Measurements from ENCODE around the gene PPP1R14D. TPM values are rescaled to one million over a fixed set of nuclear protein-coding genes. Genes with fewer than 3 reads are reported as not detected.

Gene PPP1R14D
- total RNA-seq, 1 experiment from 2014 or later, result 0.64 TPM

- no peak for ATAC-seq
- TF ChIP-seq CTCF (IDR thresholded peaks at IDR 0.05), result no peak
- TF ChIP-seq REST (IDR thresholded peaks at IDR 0.05; ENCODE audit: insufficient read depth in 1 of 2, low read depth in 2 of 2, low read length in 1 of 2), result no peak
- no peak for TF ChIP-seq SIN3A (IDR thresholded peaks at IDR 0.05; ENCODE audit: borderline replicate concordance, insufficient read depth, low read depth, low read length)
- TF ChIP-seq POLR2AphosphoS5 (IDR thresholded peaks at IDR 0.05; ENCODE audit: low read depth, low read length), result no peak
- TF ChIP-seq TCF7L2 (IDR thresholded peaks at IDR 0.05; ENCODE audit: low read depth, low read length), result no peak
- no peaks in the 10 kb centered on the region for H3K27me3 ChIP-seq (ENCODE audit: control insufficient read depth, insufficient read depth, low read length)
- no peak for DNase-seq (ENCODE audit: low read depth, low spot score)
- ChIA-PET CTCF (interaction anchor here (1.0 kb wide), 1 partner anchor 38 kb away, joined by 4 read pairs; no protein-coding TSS in a partner anchor), POLR2A (no interaction called here)
- H3K4me1 ChIP-seq (ENCODE audit: control insufficient read depth, insufficient read depth, low read length), result peaks cover 9% of the 10 kb centered on the region; the same call in 1 of the 2 replicates
- in situ Hi-C loops (cut with HindIII; ENCODE audit: low pct_unique_long_range_greater_than_20kb, low sequenced_read_pairs), result no loop called here
- no TSS peak for BruUV-seq (replicated peaks)
- H3K4me3 ChIP-seq (ENCODE audit: low read depth in 2 of 2, low read length in 2 of 2), result no peak overlapping the region
- no peaks in the 10 kb centered on the region for H3K9me3 ChIP-seq (ENCODE audit: control insufficient read depth, insufficient read depth, low read depth, low read length)
- no peaks in the 10 kb centered on the region for H3K36me3 ChIP-seq (ENCODE audit: control insufficient read depth, insufficient read depth, low read length)
- intact Hi-C loops (cut with micrococcal nuclease; ENCODE audit: unreplicated experiment), result no loop called here
- no peak overlapping the region for H3K27ac ChIP-seq (ENCODE audit: low read length)
Observed at GRCh38 chr15:40853241-40853890, 24.9 kb upstream of the PPP1R14D start.

GRCh38 chr15:40852529-40852928, 24.0 kb upstream of the PPP1R14D start:
- no TSS peak for BruUV-seq (replicated peaks)
- POLR2A ChIA-PET, result interaction anchor here (0.6 kb wide), 1 partner anchor 18 kb away, joined by 3 read pairs; no protein-coding TSS in a partner anchor

More at GRCh38 chr15:40852529-40852928, 24.0 kb upstream of the PPP1R14D start:
- 0 out of 2 replicates have a peak, but pooled peaks cover 4% of the 10 kb centered on the region for H3K4me1 ChIP-seq (ENCODE audit: control insufficient read depth, insufficient read depth, low read length)
- intact Hi-C loops (cut with micrococcal nuclease; ENCODE audit: unreplicated experiment) (no loop called here), in situ Hi-C loops (cut with HindIII; ENCODE audit: low pct_unique_long_range_greater_than_20kb, low sequenced_read_pairs) (no loop called here)
- H3K9me3 ChIP-seq (ENCODE audit: control insufficient read depth, insufficient read depth, low read depth, low read length), result no peaks in the 10 kb centered on the region
- no peaks in the 10 kb centered on the region for H3K36me3 ChIP-seq (ENCODE audit: control insufficient read depth, insufficient read depth, low read length)
- TF ChIP-seq REST (IDR thresholded peaks at IDR 0.05; ENCODE audit: insufficient read depth in 1 of 2, low read depth in 2 of 2, low read length in 1 of 2) (no peak), CTCF (IDR thresholded peaks at IDR 0.05) (no peak), SIN3A (IDR thresholded peaks at IDR 0.05; ENCODE audit: borderline replicate concordance, insufficient read depth, low read depth, low read length) (no peak), TCF7L2 (IDR thresholded peaks at IDR 0.05; ENCODE audit: low read depth, low read length) (no peak), POLR2AphosphoS5 (IDR thresholded peaks at IDR 0.05; ENCODE audit: low read depth, low read length) (no peak)
- no peak for ATAC-seq
- DNase-seq (ENCODE audit: low read depth, low spot score), result no peak
- no peak overlapping the region for H3K27ac ChIP-seq (ENCODE audit: low read length)
- H3K27me3 ChIP-seq (ENCODE audit: control insufficient read depth, insufficient read depth, low read length), result no peaks in the 10 kb centered on the region
- no peak overlapping the region for H3K4me3 ChIP-seq (ENCODE audit: low read depth in 2 of 2, low read length in 2 of 2)
- CTCF ChIA-PET, result no interaction called here
